Nephron progenitor cell (in vitro differentiated cells): ENCODE results near the gene DDR2.
A peak's percentile ranks its signal among the peaks of the same experiment; 100 is the strongest.

Experiments
- DNase-seq: peaks from one replicate; pipeline ENCODE4 v3.0.0; 2021
- H3K27ac Mint-ChIP-seq: 2 replicates; pipeline ENCODE4 v1.8.0; 2021; ENCODE audit warnings: mild to moderate bottlenecking, moderate library complexity, mixed read lengths
- H3K27me3 Mint-ChIP-seq: 2 replicates; pipeline ENCODE4 v1.8.0; 2021; ENCODE audit warnings: mild to moderate bottlenecking, low read depth, mixed read lengths; ENCODE audit not compliant: poor library complexity
- H3K36me3 Mint-ChIP-seq: 2 replicates; pipeline ENCODE4 v1.8.0; 2021; ENCODE audit warnings: low read depth, mixed read lengths
- H3K4me1 Mint-ChIP-seq: 2 replicates; pipeline ENCODE4 v1.8.0; 2021; ENCODE audit warnings: mixed read lengths
- H3K4me3 Mint-ChIP-seq: 2 replicates; pipeline ENCODE4 v1.8.0; 2021; ENCODE audit warnings: mild to moderate bottlenecking, moderate library complexity, mixed read lengths
- H3K9me3 Mint-ChIP-seq: 2 replicates; pipeline ENCODE4 v1.8.0; 2021; ENCODE audit warnings: mild to moderate bottlenecking, moderate library complexity, mixed read lengths
- TF ChIP-seq, protein P1 (sequence below): fragments of 200-600 bp; sonication (generic); IDR thresholded peaks from 2 replicates; pipeline ENCODE4 v1.5.0; 2021; ENCODE audit warnings: antibody characterized with exemption

Gene DDR2

DNA sequence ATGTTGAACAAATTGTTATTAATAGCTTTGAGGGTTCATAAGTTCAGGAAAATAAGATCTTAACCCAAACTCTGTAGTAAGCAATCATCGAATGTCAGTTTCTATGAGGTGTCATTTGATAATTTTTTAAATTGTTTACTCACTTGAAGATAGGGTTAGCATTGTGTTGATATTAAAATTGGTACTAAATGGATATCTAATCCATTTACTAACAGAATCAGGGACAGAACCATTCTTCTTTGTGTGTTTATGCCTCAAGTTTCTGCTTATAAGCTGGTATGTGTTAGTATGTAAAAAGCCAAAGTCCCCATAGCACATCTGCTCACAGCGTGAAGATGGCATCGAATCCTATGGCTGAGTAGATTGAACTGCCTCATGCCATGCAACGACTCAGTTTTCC is 13.4 kb downstream of the DDR2 start:
- H3K27ac Mint-ChIP-seq = no peak overlapping the region
- no peaks in the 10 kb centered on the region for H3K27me3 Mint-ChIP-seq
- peaks cover 27% of the 10 kb centered on the region for H3K4me1 Mint-ChIP-seq
- TF ChIP-seq, protein P1, sequence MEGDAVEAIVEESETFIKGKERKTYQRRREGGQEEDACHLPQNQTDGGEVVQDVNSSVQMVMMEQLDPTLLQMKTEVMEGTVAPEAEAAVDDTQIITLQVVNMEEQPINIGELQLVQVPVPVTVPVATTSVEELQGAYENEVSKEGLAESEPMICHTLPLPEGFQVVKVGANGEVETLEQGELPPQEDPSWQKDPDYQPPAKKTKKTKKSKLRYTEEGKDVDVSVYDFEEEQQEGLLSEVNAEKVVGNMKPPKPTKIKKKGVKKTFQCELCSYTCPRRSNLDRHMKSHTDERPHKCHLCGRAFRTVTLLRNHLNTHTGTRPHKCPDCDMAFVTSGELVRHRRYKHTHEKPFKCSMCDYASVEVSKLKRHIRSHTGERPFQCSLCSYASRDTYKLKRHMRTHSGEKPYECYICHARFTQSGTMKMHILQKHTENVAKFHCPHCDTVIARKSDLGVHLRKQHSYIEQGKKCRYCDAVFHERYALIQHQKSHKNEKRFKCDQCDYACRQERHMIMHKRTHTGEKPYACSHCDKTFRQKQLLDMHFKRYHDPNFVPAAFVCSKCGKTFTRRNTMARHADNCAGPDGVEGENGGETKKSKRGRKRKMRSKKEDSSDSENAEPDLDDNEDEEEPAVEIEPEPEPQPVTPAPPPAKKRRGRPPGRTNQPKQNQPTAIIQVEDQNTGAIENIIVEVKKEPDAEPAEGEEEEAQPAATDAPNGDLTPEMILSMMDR = no peak
- H3K9me3 Mint-ChIP-seq = no peaks in the 10 kb centered on the region
- no peak for DNase-seq
- H3K36me3 Mint-ChIP-seq = no peaks in the 10 kb centered on the region
- no peak overlapping the region for H3K4me3 Mint-ChIP-seq

DNA sequence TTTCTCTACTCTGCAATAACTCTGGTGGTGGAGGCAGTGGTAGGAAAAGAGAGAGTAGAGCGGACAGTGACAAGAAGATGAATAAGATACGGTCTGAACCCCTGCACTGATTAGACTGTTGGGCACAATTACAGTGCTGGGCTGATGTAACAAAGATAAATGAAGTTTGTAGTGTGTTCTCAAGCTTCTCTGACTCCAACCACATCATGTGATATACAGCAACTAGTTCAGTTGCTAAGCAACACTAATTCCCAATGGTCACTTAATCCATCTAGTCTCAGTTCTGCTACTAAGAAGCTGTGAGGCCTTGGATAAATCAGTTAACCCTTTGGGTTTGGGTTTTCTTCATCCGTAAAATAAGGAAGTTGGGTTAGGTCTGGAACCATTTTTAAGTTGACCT is 17.3 kb downstream of the DDR2 start:
- no peak for DNase-seq
- H3K4me1 Mint-ChIP-seq = peaks cover 39% of the 10 kb centered on the region
- TF ChIP-seq, protein P1 = no peak
- H3K9me3 Mint-ChIP-seq = no peaks in the 10 kb centered on the region
- H3K36me3 Mint-ChIP-seq = no peaks in the 10 kb centered on the region
- H3K27ac Mint-ChIP-seq = peak overlapping the region; percentile 64
- H3K4me3 Mint-ChIP-seq = peak overlapping the region; percentile 5
- H3K27me3 Mint-ChIP-seq = no peaks in the 10 kb centered on the region

DNA sequence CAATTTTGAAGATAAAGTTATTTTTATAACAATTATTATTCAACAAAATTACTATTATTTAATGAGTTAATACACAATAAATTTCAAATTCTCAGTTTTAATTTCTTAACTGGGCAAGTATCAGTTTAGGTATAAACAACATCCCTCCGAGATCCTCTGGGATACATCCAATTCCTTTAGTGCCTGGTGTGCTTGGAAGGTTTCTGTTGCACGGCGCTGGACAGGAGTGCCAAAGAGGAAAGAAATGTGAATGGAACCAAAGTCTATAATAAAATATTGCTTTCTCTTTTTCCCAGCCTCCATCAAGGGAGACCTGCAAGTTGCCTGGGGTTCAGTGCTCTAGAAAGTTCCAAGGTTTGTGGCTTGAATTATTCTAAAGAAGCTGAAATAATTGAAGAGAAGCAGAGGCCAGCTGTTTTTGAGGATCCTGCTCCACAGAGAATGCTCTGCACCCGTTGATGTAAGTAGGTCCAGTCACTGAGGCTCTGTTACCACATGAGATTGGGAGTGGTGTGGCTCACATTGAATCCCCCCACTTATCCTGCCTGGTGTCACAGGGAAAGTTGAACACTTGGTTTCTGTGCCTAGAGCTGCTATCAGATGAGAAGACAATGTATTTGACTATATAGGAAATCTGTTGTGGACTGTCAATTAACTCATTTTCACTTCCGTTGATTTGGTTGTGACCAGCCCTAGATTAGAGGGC is 22.8 kb downstream of the DDR2 start:
- Mint-ChIP-seq H3K36me3 (peaks cover 12% of the 10 kb centered on the region), H3K4me3 (no peak overlapping the region)

DNA sequence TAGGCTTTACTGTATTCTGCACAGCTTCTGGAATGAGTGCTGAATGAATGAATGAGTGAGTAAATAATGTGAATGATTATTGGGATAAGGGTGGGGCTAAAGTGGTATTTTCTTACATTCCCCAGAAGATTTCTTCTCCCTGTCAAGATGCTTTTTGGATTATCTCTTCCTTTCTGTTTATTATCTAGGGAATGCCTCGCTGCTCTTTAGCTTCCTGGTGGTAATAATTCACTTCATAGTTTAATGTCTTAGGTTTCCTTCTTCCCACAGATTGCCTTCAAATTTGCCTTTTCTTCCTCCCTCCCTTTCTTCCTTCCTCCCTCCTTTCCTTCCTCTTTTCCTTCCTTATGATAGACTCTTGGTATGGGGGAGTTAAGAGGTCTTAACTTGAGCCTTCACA is 24.0 kb downstream of the DDR2 start:
- peaks cover 7% of the 10 kb centered on the region for H3K9me3 Mint-ChIP-seq
- peaks cover 12% of the 10 kb centered on the region for H3K36me3 Mint-ChIP-seq
- H3K27me3 Mint-ChIP-seq = peaks cover 6% of the 10 kb centered on the region
- TF ChIP-seq, protein P1 = no peak
- peaks cover 51% of the 10 kb centered on the region for H3K4me1 Mint-ChIP-seq
- no peak overlapping the region for H3K27ac Mint-ChIP-seq
- DNase-seq = no peak
- no peak overlapping the region for H3K4me3 Mint-ChIP-seq

More for the DNA sequence above, 22.8 kb downstream of the DDR2 start:
- H3K27me3 Mint-ChIP-seq = peaks cover 6% of the 10 kb centered on the region
- H3K27ac Mint-ChIP-seq = no peak overlapping the region
- H3K9me3 Mint-ChIP-seq = peaks cover 7% of the 10 kb centered on the region
- peaks cover 49% of the 10 kb centered on the region for H3K4me1 Mint-ChIP-seq
- TF ChIP-seq, protein P1 = no peak
- no peak for DNase-seq

DNA sequence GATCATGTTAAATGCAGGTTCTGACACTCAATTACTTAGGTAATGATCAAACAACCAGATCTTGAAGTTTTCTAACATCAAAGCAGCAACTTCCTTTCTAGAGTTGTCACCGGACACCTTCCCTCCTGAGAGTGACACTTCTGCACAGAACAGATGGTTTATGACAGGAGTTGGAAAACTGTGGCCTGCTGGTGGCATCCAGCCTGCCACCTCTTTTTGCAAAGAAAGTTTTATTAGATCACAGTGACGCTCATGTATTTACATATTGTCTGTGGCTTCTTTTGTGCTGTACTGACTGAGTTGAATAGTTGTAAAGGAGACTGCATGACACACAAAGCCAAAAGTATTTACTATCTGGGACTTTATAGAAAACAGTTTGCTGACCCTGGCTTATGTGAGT is 28.3 kb downstream of the DDR2 start:
- H3K4me1 Mint-ChIP-seq = peaks cover 48% of the 10 kb centered on the region
- peaks cover 6% of the 10 kb centered on the region for H3K27me3 Mint-ChIP-seq
- TF ChIP-seq, protein P1 = no peak
- H3K4me3 Mint-ChIP-seq = no peak overlapping the region
- H3K9me3 Mint-ChIP-seq = peaks cover 7% of the 10 kb centered on the region
- peaks cover 12% of the 10 kb centered on the region for H3K36me3 Mint-ChIP-seq
- no peak for DNase-seq
- no peak overlapping the region for H3K27ac Mint-ChIP-seq

DNA sequence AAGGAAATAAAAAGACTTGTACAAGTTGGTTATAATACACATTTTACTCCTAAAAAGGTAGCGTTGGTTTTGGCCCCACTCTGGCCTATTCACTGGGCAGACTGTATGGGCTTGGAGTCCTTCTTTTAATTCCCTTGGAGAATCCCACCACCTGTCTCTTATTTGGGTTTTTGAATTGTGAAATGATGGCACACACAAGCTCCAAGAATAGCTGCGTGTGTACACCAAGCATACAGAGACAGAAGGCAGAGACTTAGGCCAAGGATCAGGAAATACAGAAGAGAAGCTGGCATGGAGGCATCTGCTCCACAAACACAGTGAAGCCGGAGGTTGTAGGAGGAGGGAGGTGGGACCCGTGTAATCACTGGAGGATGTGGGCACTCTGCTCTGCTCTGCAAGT is 29.1 kb downstream of the DDR2 start:
- DNase-seq = no peak
- H3K27ac Mint-ChIP-seq = peak overlapping the region; percentile 86
- TF ChIP-seq, protein P1 = no peak

More for the DNA sequence above, 29.1 kb downstream of the DDR2 start:
- Mint-ChIP-seq H3K4me3 (no peak overlapping the region), H3K9me3 (peaks cover 7% of the 10 kb centered on the region), H3K4me1 (peaks cover 47% of the 10 kb centered on the region), H3K36me3 (peaks cover 12% of the 10 kb centered on the region), H3K27me3 (peaks cover 3% of the 10 kb centered on the region)
